HPDE6-E6E7 (cell line): ENCODE results near the gene HOMER3.

Experiments used
- DNase-seq: peaks from one replicate; pipeline ENCODE4 v3.0.0; 2011; ENCODE audit warnings: missing footprints; ENCODE audit errors: extremely low spot score

HOMER3 gene

GRCh38 chr19:18879579-18880373 is 61.2 kb downstream of the HOMER3 start:
- DNase-seq: no peak
